CD1c-positive myeloid dendritic cell (primary cell): ENCODE measurements around the gene CIZ1.
"Not testable (repeated sequence)": the region's sequence is repeated elsewhere in the genome, so short reads cannot be mapped to it uniquely, and the experiment has no call there.

ENCODE experiments used
- DNase-seq: peaks from one replicate; pipeline ENCODE4 v3.0.0-alpha.2; 2016; ENCODE audit errors: extremely low spot score

Gene CIZ1, protein sequence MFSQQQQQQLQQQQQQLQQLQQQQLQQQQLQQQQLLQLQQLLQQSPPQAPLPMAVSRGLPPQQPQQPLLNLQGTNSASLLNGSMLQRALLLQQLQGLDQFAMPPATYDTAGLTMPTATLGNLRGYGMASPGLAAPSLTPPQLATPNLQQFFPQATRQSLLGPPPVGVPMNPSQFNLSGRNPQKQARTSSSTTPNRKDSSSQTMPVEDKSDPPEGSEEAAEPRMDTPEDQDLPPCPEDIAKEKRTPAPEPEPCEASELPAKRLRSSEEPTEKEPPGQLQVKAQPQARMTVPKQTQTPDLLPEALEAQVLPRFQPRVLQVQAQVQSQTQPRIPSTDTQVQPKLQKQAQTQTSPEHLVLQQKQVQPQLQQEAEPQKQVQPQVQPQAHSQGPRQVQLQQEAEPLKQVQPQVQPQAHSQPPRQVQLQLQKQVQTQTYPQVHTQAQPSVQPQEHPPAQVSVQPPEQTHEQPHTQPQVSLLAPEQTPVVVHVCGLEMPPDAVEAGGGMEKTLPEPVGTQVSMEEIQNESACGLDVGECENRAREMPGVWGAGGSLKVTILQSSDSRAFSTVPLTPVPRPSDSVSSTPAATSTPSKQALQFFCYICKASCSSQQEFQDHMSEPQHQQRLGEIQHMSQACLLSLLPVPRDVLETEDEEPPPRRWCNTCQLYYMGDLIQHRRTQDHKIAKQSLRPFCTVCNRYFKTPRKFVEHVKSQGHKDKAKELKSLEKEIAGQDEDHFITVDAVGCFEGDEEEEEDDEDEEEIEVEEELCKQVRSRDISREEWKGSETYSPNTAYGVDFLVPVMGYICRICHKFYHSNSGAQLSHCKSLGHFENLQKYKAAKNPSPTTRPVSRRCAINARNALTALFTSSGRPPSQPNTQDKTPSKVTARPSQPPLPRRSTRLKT

DNA sequence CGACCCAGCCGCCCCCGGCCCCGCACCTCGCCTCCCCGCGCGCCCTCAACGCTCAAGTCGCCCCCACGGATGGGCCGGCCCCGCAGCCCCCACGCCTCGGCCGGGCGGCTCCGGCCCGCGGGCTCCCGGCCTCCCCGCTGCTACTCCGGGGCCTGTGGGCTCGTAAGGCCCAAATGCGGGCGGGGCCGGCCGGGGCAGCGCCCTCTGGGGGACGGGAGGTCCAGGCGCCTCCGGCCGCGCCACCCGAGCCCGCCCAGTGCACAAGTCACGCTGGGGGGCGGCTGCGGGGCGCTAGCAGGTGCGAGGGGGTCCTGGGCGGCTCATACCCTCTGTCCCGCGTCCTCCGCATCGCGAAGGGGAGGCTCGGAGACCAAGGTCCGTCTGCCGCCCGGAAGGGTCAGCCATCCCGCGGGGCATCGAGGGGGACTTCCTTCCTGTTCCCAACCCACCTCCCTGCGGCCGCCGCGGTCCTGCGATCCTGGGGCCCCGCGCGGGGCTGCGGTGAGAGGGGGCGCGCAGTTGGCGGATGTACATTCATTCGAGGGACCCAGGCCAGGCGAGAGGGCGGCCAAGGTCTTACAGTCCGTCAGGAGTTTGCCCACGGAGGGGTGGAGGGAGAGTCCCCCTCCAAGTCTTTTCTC, at the start of gene CIZ1:
TSS of gene CIZ1 (minus strand) at position 167 of the 641 bp plus-strand sequence. CDS start 715 bp downstream, outside the sequence.
- peak; percentile 89 for DNase-seq

DNA sequence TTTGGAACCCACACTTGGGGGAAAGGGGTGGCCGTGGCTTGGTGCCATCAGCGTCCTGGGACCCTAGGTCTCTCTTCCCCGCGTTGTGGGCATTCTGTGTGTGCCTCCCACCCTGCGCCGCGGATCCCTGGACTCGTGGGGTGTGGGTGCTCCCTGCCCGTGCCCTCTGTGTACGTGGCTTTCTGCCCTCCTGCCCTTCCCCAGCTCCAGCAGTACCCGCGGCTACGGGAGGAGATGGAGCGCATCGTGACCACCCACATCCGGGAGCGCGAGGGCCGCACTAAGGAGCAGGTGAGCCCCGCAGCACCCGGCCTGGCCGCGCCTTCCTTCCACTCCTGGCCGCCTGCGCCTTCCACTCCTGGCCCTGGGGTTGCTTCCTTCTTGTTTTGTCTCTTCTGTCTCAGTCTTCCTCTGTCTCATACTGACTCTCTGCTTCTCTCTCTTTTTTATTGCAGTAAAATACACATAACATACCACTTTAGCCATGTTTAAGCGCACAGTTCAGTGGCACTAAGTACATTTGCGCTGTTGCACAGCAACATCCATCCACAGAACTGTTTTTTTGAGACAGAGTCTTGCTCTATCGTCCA, 42.5 kb upstream of the CIZ1 start:
- no peak for DNase-seq

- no peak for DNase-seq
These were observed 41.4 kb upstream of the CIZ1 start for GRCh38 chr9:128232528-128233428.

- no peak for DNase-seq
These were observed 40.5 kb upstream of the CIZ1 start for GRCh38 chr9:128231638-128232527.

GRCh38 chr9:128230897-128231296, 39.5 kb upstream of the CIZ1 start:
- DNase-seq = not testable (repeated sequence)

DNA sequence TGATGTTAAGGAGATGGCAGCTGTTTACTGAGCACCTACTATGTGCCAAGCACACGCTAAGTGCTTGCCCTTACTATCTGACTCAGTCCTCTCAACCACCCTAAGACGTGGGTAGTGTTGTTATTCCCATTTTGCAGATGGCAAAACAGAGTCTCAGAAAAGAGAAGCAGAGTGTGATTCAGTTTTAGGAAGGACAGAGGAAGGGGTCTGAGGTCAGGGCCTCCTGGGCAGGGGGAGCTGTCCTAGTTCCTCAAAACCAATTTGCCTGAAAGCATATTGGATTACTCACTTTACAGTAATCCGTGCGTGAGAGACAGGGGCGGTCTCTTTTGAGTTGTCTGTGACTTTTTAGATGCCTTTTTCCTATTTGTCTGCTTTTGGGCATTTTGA, 35.0 kb upstream of the CIZ1 start:
- DNase-seq = peak; percentile 72

- no peak for DNase-seq
These were observed 34.5 kb upstream of the CIZ1 start for GRCh38 chr9:128225770-128226411.

DNA sequence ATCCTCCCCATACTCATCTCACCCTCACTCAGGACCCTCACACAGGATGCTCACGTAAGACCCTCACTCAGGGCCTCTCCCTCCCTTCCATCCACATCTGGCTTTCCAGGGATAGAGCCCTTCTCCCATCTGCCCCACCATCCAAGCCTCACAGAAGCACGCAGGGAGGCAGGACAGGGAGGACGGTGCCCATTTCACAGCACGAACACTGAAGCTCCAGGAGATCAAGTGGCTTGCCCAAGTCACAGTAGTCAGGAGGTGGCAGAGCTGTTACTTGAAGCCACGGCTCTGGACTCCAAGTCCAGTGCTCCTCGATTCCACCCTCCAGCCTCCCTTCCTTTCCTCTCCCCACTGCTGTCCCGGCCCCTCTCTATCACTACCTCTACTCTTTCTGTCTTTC, 33.5 kb upstream of the CIZ1 start:
- no peak for DNase-seq

- no peak for DNase-seq
These were observed 31.7 kb upstream of the CIZ1 start for GRCh38 chr9:128222880-128223670.

DNA sequence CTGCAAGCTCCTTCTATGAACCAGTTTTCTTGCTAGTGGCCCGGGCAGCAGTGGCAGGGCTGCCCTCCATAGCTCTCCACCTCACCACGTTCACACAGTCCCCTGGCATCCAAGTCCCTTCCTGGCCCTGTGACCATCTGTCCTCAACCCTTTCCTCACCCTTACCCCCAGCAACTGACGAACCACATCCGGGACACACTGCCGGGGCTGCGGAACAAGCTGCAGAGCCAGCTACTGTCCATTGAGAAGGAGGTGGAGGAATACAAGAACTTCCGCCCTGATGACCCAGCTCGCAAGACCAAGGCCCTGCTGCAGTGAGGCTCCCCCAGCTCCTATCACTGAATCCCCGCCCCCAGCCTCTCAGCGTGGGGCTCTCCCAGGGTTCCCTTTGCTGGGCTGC, 30.7 kb upstream of the CIZ1 start:
- DNase-seq = no peak

- no peak for DNase-seq
These were observed 28.5 kb upstream of the CIZ1 start for GRCh38 chr9:128219831-128220230.

GRCh38 chr9:128218518-128219389, 27.4 kb upstream of the CIZ1 start:
- DNase-seq = peak; percentile 95

DNA sequence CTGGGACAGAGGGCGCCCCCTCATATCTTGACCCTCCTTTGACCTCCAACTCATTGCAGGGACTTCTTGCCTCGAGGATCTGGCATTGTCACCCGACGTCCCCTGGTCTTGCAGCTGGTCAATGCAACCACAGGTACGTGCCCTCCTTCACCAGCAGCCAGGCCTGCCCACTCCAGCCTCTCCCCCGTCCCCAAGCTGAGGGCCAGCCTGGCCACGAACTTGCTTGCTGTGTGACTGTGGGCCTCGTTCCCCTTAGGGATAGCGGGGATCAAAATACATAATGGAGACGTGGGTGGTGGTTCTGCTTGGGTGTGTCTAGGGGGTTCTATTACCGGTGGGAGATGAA, 26.8 kb upstream of the CIZ1 start:
- no peak for DNase-seq

GRCh38 chr9:128216781-128217553, 25.6 kb upstream of the CIZ1 start:
- no peak for DNase-seq

DNA sequence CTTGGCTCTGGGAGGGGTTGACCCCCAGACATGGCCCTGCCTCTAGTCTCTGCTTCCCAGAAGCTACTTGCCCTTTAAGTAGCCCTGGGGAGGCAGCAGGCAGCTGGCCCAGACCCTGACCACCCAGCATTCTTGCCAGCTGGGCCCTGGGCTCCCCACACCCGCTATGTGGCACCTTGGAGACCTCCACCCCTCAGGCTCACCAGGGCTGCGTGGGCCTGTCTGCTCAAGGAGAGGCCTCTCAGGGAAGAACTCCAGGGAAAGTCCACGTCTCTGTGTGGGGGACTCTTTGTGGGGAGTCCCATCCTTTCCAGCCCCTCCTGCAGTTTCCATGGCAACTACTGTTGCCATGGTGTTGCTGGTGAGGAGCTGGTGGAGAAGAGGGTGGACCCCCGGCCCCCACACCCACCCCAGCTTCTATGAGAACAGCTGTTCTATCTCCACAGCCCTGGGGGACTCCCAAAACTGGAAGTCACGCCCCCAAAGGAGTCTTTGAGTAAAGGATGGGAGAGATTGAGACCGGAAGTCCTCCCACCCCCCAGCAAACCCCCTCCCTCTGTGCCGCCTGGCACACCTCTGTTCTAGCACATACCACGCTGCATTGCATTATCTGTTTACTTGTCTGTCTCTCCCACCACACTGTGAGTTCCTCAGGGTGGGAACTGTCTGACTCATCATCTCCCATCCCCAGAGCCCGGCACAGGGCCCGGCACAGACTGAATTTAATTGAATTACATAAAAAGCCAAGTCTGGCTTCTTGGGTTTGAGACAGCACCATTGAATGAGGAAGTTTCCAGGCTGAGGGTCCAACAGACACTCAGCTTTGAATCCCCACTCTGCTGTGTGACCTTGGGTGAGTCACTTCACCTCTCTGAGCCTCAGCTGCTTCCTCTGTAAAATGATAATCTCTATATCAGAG, 24.4 kb upstream of the CIZ1 start:
- no peak for DNase-seq
